NCI-H1436 treated with DMSO at 0.1 percent for 48 hours (cell line): Measurements from ENCODE around the gene GABRB3.

Source experiments
- DNase-seq: peaks from one replicate; lab custom pipeline; 2025; lab: John Stamatoyannopoulos, UW

GABRB3 gene

GRCh38 chr15:26676115-26676514 lies 96.8 kb downstream of the GABRB3 start:
- no peak for DNase-seq

DNA sequence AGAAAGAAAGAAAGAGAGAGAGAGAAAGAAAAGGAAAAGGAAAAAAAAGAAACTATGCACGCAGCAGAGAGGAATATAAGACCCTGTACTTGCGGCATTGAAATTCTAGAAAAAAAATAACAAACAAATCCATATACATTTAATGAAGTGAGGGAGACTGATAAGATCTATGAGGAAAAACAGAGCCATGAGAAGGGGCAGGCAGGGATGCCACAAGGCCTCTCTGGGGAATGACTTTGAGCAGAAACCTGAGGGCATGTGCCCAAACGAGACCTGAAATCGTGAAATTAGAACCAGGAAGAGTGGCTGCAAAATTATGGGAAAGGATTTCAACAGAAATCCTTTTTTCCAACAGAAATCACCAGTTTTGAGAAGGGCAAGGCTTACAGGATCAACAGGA lies 98.4 kb downstream of the GABRB3 start:
- no peak for DNase-seq

DNA sequence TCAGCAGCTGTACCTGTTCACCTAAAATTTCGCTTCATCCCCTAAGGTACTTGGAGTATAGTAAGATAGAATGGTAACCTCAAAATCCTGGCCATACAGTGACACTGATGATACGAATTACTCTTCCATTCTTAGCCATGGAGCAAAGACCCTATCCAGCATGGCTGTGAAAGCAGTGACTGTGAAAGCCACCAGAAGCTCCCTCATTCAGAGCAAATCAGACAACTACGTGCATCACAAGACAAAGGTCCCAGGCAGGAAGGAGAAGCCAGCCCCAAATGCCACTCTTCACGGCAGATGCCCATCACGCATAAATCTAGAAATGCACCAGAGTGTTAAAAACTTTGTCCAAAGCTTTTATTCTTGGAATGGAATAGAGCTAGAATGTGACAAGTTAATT lies 99.4 kb downstream of the GABRB3 start:
- DNase-seq, result no peak

- no peak for DNase-seq
Observed at GRCh38 chr15:26670116-26670515, 102.8 kb downstream of the GABRB3 start.

- DNase-seq, result no peak
Observed at GRCh38 chr15:26667222-26667988, 105.5 kb downstream of the GABRB3 start.

GRCh38 chr15:26665957-26666791 lies 106.7 kb downstream of the GABRB3 start:
- no peak for DNase-seq

GRCh38 chr15:26662283-26662682 lies 110.6 kb downstream of the GABRB3 start:
- DNase-seq, result no peak

GRCh38 chr15:26661748-26662147 lies 111.1 kb downstream of the GABRB3 start:
- DNase-seq, result no peak

DNA sequence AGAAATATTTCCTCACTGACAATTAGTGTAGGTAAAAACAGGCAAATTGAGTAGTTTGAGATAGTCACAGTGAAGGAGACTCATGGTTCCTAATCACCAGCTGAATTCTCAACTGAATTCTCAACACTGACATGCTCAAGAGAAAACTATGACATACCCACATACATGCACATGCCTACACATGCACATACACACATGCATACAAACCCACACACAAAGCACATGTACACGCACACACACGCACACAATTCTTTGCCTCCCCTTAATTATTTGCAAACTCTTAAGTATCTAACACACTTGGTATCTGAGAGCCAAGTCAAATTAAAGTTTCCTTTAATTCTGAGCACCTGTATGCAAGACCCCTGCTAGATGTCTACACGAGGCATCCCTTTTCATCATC lies 111.8 kb downstream of the GABRB3 start:
- DNase-seq, result no peak

DNA sequence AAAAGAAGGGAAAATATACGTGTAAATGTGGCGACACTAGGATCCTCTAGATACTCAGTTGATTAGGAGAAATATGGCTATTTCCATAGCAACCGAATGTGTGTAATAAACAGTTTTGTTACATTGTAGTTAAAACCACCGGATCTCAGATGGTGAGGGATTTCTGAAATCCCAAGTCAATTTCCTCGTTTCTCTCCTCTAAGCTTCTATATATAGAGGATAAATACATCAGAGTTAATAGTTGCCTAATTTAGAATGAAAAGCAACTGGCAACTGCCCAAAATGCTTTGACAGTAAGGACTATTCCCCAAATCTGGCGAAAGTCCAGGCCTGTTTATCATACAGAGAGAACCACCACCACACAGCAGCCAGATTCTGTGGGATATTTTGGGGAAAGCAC lies 112.6 kb downstream of the GABRB3 start:
- peak; percentile 3 for DNase-seq

DNA sequence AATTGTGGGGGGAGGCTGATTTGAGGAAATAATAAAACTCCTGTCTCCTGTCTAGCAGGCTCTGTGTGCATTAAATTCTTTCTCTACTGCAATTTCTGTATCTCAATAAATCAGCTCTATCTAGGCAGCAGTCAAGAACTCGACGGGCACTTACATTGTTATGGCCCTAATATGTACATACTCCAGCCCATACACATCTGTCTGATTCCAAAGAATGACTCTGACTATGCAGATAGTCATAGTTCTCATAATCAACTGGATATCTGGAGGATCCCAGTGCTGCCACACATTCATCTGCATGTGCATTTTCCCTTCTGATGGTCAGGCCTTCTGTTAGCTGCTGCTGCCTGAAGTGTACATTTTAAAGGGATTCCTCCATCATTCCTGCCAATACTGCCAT lies 114.6 kb downstream of the GABRB3 start:
- DNase-seq, result no peak

DNA sequence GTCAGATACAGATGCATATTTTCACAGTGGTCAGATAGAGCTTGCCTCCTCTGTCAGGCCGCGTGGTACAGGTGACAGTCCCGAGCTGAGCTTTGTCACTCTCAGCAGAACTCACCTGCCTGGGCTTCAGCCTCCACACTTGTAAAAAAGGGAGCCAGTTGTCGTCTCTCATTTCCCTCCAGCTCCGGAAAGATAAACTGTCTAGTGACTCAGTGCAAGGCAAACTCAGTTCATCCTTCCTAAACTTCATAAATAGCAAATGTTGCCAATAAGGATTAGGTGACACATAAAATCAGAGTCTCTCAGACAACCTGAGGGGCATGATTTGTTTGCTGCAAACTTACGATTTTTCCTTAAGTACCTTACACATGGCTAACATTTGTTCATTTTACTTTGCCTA lies 116.8 kb downstream of the GABRB3 start:
- no peak for DNase-seq

- DNase-seq, result no peak
Observed at GRCh38 chr15:26651909-26652308, 121.0 kb downstream of the GABRB3 start.

DNA sequence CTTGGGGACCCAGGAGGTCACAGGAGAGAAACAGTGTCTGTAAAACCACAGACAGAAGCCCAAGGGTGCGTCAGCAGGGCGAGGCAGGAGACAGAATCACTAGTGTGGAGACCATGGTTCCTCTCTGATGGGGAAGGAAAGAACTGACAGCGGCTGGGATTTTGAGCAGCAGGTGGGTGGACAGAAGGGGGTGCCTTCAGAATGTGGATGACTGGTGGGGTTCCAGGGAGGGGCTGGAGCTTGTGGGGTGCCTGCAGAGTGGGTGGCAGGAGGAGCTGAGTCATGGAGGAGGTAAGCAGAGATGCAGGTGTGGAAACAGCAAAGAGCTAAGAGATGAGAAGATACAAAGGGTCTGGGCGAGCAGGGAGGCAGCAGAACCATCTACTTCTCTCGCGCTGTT lies 124.2 kb downstream of the GABRB3 start:
- DNase-seq, result no peak

- DNase-seq, result no peak
Observed at GRCh38 chr15:26644948-26645347, 127.9 kb downstream of the GABRB3 start.

GRCh38 chr15:26641144-26641543 lies 131.7 kb downstream of the GABRB3 start:
- DNase-seq, result no peak

- no peak for DNase-seq
Observed at GRCh38 chr15:26640601-26641000, 132.3 kb downstream of the GABRB3 start.

GRCh38 chr15:26639966-26640365 lies 132.9 kb downstream of the GABRB3 start:
- DNase-seq, result no peak

- no peak for DNase-seq
Observed at GRCh38 chr15:26635614-26636013, 137.3 kb downstream of the GABRB3 start.

- DNase-seq, result no peak
Observed at GRCh38 chr15:26635105-26635504, 137.8 kb downstream of the GABRB3 start.

DNA sequence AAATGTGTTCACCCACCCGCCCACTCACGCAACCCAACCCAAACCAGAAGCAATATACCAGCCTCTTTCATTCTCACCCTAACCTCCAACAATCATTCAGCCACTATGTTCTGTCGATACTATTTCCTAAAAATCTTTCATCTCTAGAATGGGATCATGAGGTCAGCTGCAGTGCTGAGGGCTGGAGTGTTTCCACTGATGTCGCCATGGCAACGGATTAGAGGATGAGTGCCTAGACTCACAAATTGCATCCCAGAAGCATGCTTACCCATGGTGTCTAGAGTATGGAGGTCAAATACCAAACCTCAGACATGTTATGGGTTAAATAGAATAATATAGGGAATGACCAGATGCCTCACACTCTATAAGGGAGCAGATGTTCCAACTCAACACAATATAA lies 138.5 kb downstream of the GABRB3 start:
- no peak for DNase-seq

- no peak for DNase-seq
Observed at GRCh38 chr15:26632500-26632899, 140.4 kb downstream of the GABRB3 start.

- DNase-seq, result no peak
Observed at GRCh38 chr15:26631894-26632293, 141.0 kb downstream of the GABRB3 start.
